Measurements from ENCODE around the gene TMEM196.

TMEM196 gene

DNA sequence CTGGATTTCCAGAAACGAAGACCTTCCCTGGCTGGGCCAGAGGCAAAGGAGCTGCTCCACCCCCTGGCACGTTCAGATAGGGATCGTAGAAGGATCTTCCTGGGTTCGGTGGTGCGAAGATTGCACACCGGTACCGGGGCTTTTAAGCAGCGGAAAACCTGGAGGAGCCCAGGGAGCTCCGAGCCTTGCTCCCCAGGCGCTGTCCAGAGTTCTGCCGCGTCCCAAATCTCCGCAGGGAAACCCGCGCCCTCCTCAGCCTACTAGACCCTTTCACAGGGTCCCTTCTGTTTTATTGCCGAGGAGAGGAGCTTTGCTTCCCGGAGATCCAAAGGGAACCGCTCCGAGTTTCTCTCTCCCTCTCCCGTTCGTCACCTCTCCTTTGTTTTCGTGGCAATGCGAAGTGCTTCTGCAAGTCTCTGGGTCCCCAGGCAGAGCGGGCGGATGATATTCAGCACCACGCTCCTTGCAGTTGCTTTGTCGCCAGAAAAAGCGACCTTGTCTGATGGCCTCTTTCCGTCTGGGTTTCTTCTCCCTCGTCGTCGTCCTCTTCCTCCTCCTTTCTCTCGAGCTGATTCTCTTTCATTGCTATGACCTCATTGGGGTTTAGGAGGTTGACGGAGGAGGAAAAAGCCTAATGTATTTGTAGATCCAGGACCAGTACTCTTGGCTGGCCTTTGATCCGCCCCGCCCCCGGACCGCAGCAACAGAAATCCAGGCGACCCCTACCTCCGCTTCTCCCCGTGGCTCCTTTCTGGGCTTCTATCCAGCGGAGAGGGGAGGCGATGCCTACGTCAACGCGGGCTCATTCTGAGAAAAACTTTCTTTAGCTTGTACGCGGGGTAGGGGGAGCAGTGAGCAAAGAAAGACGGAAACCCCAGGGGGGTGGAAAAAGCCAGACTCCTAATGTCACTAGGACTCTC, at the start of gene TMEM196:
Gene TMEM196 (minus strand): TSS at position 777 of the 920 bp plus-strand sequence. CDS start 921 bp downstream, outside the sequence.
- peak within 1 kb of the TSS; percentile 9 for H3K4me3 Mint-ChIP-seq
- H3K27ac Mint-ChIP-seq = no peak within 1 kb of the TSS
- peaks cover 14% of the 10 kb centered on the region for H3K4me1 Mint-ChIP-seq
- no peaks in the 10 kb centered on the region for H3K36me3 Mint-ChIP-seq
- H3K27me3 Mint-ChIP-seq = peaks cover 32% of the 10 kb centered on the region
- no peaks in the 10 kb centered on the region for H3K9me3 Mint-ChIP-seq

DNA sequence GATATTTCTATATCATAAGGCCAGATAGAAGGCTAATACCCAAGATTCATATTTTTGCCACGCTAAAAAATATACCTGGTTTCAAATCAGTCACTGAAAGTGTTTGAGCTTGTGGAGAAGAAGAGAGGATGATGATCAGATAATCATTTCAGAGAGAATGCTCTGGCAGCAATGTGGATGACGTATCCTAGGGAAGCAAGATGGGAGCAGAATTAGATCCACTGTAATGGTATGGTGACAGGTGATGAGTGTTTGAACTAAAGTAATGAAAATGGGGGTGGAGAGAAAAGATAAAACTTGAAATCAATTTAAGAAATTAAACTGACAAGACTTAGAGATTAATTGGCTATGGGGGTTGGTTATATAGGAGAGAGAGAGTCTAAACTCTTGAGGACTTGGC, 42.7 kb upstream of the TMEM196 start:
- Mint-ChIP-seq H3K36me3 (no peaks in the 10 kb centered on the region), H3K4me3 (no peak overlapping the region), H3K4me1 (no peaks in the 10 kb centered on the region), H3K9me3 (no peaks in the 10 kb centered on the region), H3K27me3 (no peaks in the 10 kb centered on the region), H3K27ac (no peak overlapping the region)

DNA sequence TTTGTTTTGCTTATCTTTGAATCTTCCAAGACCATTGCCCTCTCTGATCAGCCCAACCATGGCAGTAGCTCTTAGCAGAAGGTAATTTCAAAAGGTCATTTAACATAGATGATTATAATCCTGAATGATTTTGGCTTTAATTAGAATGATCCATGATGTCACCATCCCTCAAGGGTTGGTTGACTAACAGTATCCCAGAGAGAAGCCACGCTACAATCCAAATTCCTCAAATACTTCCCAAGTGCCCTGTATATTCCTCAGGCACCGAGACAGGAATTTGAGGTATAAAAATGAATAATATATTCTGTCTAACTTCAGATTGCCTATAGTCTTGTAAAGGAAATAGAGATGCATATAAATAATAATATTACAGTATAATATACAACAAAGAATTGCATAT, 42.1 kb upstream of the TMEM196 start:
- H3K36me3 Mint-ChIP-seq = no peaks in the 10 kb centered on the region
- H3K9me3 Mint-ChIP-seq = no peaks in the 10 kb centered on the region
- no peak overlapping the region for H3K4me3 Mint-ChIP-seq
- H3K27me3 Mint-ChIP-seq = no peaks in the 10 kb centered on the region
- no peaks in the 10 kb centered on the region for H3K4me1 Mint-ChIP-seq
- H3K27ac Mint-ChIP-seq = no peak overlapping the region

DNA sequence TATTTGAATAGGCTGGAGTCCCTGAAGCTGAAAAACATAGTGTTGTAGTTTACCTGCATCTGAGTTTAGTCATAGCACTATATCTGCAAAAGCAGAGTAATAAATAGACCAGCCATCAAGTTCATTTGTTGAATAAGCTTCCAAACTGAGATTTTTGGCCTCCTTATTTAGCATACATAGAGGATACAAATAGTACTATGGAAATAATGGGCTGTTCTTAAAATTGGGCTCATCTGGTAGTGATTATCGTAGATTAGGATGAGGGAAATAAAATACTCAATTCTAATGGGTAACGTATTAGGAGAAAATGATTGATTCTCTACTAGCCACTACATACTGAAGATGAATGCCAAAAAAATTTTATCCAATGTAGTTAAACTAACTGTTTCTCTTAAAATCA, 41.4 kb upstream of the TMEM196 start:
- no peak overlapping the region for H3K27ac Mint-ChIP-seq
- H3K27me3 Mint-ChIP-seq = no peaks in the 10 kb centered on the region
- H3K9me3 Mint-ChIP-seq = no peaks in the 10 kb centered on the region
- H3K4me3 Mint-ChIP-seq = no peak overlapping the region
- H3K36me3 Mint-ChIP-seq = no peaks in the 10 kb centered on the region
- no peaks in the 10 kb centered on the region for H3K4me1 Mint-ChIP-seq

DNA sequence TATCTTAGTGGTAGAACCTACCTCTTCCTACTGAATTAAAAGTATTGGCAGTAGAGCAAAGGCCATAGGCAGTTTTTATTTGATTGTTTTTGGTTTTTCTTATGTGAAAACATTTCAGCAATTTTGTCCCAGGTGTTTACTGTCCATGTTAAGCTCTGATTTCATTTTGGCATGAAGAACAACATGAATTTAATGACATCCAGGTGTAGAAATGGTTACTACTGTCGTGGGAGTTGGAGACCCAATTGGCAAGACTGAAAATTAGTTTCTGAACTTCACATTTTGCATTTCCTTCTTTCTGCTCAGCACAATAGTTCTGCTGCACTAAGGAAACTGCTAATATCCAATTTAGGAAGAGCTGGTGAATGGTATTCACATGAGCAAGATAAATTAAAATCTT, 38.0 kb upstream of the TMEM196 start:
- Mint-ChIP-seq H3K4me1 (no peaks in the 10 kb centered on the region), H3K4me3 (no peak overlapping the region), H3K36me3 (no peaks in the 10 kb centered on the region), H3K27ac (no peak overlapping the region), H3K27me3 (no peaks in the 10 kb centered on the region), H3K9me3 (peaks cover 5% of the 10 kb centered on the region)

DNA sequence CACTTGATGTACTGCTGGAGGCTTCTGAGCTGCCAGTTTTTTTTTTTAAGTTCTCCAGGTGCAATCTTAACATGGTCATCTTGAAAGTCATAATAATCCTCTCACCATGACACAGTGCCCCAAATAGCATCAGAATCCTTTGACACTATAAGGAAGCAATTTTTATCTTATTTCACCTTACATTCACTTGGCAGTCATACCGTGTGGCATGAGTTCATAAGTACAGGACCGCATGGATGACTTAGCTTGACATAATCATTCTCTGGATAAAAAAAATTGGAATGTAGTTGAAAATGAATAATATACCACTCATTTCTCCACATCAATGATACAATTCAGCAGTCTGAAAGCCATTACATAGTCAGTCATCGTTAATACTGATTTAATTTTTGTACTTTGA, 25.6 kb upstream of the TMEM196 start:
- H3K9me3 Mint-ChIP-seq = no peaks in the 10 kb centered on the region
- no peaks in the 10 kb centered on the region for H3K36me3 Mint-ChIP-seq
- peak overlapping the region; percentile 17 for H3K27ac Mint-ChIP-seq
- no peak overlapping the region for H3K4me3 Mint-ChIP-seq
- H3K4me1 Mint-ChIP-seq = no peaks in the 10 kb centered on the region
- H3K27me3 Mint-ChIP-seq = no peaks in the 10 kb centered on the region

DNA sequence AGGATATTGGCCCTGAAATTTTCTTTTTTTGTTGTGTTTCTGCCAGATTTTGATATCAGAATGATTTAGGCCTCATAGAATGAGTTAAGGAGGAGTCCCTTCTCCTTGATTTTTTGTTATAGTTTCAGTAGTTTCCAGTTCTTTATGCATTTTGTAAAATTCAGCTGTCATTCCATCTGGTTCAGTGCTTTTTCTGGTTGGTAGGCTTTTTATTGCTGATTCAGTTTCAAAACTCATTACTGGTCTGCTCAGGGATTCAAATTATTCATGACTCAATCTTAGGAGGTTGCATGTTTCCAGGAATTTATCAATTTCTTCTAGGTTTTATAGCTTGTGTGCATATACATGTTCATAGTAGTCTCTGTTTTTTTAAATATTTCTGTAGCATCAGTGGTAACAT, 10.1 kb upstream of the TMEM196 start:
- Mint-ChIP-seq H3K36me3 (no peaks in the 10 kb centered on the region), H3K27me3 (peaks cover 3% of the 10 kb centered on the region), H3K9me3 (peaks cover 8% of the 10 kb centered on the region), H3K4me3 (no peak overlapping the region), H3K27ac (no peak overlapping the region), H3K4me1 (no peaks in the 10 kb centered on the region)

DNA sequence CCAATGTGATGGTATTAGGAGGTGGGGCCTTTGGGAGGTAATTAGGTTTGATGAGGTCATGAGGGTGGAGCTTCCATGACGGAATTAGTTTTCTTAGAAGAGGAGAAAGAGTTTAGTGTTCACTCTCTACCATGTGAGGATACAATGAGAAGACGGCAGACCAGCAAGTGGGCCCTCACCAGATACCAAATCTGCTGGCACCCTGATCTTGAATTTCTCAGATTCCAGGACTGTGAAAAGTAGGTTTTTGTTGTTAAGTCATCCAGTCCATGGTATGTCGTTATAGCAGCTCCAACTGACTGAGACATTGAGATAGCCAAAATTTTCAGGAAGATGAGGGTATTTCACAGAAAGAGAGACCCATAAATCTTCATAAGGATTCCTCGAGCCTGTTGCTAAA, 3.6 kb upstream of the TMEM196 start:
- Mint-ChIP-seq H3K36me3 (no peaks in the 10 kb centered on the region), H3K9me3 (no peaks in the 10 kb centered on the region)

DNA sequence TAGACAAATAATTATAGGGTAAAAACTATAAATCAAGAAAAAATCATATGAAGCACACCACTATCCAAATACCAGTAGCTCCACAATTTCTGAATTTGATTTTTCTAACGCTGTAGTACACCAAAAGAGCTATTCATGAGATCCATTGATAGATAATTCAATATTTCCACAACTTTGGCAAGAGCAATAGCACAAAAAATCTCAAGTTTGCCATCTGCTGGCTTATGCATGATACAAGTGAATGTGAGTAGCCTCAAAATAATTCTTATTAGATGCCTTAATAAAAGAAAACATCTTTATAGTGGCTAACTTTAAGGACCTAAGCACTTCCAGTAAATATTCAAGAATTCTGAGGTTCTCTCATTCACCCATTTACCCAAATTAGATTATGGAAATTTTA, 2.2 kb upstream of the TMEM196 start:
- Mint-ChIP-seq H3K9me3 (no peaks in the 10 kb centered on the region), H3K4me1 (peaks cover 14% of the 10 kb centered on the region), H3K4me3 (no peak overlapping the region), H3K27ac (no peak overlapping the region), H3K36me3 (no peaks in the 10 kb centered on the region), H3K27me3 (peaks cover 33% of the 10 kb centered on the region)

More for the DNA sequence above, 3.6 kb upstream of the TMEM196 start:
- Mint-ChIP-seq H3K27me3 (peaks cover 29% of the 10 kb centered on the region), H3K4me3 (no peak overlapping the region), H3K4me1 (peaks cover 13% of the 10 kb centered on the region), H3K27ac (no peak overlapping the region)

DNA sequence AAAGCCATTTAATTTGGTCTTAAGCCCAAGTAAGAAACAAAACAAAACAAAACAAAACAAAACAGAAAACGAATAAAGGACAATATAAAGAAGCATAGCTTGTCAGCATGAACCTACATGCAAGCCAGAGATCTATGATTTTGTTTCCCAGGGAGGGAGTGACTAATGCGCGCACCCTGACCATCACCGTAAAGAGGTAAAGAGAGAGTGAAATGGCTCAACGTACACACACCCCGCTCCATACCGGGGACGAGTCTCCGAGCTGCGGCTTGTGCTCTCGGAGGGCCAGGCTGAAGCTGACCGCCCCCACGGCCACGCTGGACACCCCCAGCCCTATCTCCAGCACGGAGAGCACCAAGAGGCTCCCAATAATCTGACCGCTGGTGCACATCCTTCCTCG, 1.1 kb downstream of the TMEM196 start:
- no peak overlapping the region for H3K4me3 Mint-ChIP-seq
- no peaks in the 10 kb centered on the region for H3K36me3 Mint-ChIP-seq
- peaks cover 31% of the 10 kb centered on the region for H3K27me3 Mint-ChIP-seq

DNA sequence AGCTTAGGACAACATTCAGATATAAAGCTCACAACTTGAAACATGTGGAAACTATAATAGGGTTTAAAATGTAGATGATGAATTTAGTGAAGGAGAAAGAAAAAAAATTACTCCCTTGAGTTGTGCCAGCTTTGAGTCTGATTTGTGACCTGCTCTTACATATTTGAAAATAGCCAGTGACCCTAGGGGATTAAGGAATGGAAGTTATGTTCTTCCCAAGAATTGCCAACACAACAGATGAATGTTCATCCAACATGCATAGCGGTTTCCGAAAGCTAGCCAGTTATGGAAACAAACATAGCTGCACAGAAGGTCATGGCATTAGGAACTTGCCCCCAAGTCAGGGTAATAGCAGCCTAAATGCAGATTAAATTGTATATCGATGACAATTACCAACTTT, 10.8 kb downstream of the TMEM196 start:
- no peaks in the 10 kb centered on the region for H3K36me3 Mint-ChIP-seq

More for the DNA sequence above, 1.1 kb downstream of the TMEM196 start:
- no peak overlapping the region for H3K27ac Mint-ChIP-seq
- peaks cover 14% of the 10 kb centered on the region for H3K4me1 Mint-ChIP-seq
- H3K9me3 Mint-ChIP-seq = no peaks in the 10 kb centered on the region

DNA sequence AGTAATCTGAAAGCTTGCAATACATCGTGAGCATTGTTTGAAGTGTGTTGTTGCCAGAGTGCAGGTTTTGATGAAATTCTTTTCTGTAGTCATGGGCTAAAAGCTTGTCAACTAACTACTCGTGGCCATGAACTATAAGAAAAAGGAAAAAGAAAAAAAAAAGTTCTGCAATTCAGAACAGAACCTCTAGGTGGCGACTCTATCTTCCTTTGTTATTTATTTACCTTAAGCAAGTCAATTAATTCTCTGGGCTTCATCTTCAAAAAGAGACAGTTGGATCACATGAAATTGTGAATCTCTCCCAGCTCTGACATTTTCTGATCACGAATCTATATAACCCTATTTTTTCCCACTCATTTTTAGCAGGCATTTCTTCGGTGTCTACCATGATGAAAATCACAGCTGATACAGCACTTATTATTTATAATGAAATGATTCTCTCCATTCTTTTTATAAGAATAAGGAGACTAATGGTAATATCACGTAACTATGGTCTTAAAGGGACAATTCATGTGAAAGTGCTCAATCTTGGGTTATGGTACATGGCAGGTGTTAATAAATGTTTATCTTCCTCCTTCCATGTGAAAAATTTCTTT, 18.8 kb downstream of the TMEM196 start:
- no peaks in the 10 kb centered on the region for H3K9me3 Mint-ChIP-seq
- no peak overlapping the region for H3K4me3 Mint-ChIP-seq
- no peak overlapping the region for H3K27ac Mint-ChIP-seq
- H3K27me3 Mint-ChIP-seq = peaks cover 10% of the 10 kb centered on the region
- no peaks in the 10 kb centered on the region for H3K36me3 Mint-ChIP-seq
- H3K4me1 Mint-ChIP-seq = no peaks in the 10 kb centered on the region

More for the DNA sequence above, 10.8 kb downstream of the TMEM196 start:
- Mint-ChIP-seq H3K4me1 (no peaks in the 10 kb centered on the region), H3K27me3 (no peaks in the 10 kb centered on the region), H3K27ac (no peak overlapping the region), H3K4me3 (no peak overlapping the region), H3K9me3 (no peaks in the 10 kb centered on the region)

DNA sequence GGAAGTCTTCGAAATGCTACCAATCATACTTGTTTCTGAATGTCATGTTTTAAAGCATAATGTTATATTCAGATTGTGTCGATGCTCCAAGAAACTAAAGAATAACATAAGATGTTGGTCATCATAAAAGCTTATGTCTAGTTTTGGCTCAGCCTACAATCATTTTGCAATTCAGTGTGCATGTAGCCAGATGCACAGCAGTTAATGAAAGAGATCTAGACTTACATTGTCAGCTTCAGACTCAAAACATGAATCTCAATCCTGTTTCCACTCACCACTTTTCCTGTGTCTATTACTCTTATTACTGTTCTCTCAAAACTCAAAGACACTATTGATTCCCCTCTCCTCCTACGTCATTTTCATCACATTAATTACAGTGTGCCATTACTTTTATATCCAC, 21.4 kb downstream of the TMEM196 start:
- Mint-ChIP-seq H3K9me3 (no peaks in the 10 kb centered on the region), H3K27ac (no peak overlapping the region), H3K4me1 (no peaks in the 10 kb centered on the region), H3K27me3 (peaks cover 10% of the 10 kb centered on the region), H3K4me3 (no peak overlapping the region), H3K36me3 (no peaks in the 10 kb centered on the region)

DNA sequence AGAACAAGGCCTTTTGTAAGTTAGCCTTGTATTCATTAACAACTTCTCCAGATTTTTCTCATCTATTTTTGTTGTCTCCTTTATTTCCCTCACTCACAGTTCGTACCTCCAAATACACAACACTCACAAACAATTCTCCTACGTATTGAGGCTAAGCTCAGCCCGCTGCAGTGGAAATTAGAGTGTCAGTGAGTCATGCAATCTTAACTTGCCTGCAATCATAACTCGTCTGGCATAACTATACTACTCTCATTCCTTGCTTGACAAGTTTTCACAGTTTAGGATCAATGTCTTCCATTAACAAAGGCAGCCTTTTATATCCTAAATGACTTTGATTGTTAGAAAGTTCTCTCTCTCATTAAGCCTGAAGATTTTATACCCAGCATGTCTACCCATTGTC, 23.8 kb downstream of the TMEM196 start:
- no peaks in the 10 kb centered on the region for H3K4me1 Mint-ChIP-seq
- H3K36me3 Mint-ChIP-seq = no peaks in the 10 kb centered on the region
- no peak overlapping the region for H3K4me3 Mint-ChIP-seq
- no peak overlapping the region for H3K27ac Mint-ChIP-seq
- H3K27me3 Mint-ChIP-seq = peaks cover 11% of the 10 kb centered on the region
- H3K9me3 Mint-ChIP-seq = no peaks in the 10 kb centered on the region

DNA sequence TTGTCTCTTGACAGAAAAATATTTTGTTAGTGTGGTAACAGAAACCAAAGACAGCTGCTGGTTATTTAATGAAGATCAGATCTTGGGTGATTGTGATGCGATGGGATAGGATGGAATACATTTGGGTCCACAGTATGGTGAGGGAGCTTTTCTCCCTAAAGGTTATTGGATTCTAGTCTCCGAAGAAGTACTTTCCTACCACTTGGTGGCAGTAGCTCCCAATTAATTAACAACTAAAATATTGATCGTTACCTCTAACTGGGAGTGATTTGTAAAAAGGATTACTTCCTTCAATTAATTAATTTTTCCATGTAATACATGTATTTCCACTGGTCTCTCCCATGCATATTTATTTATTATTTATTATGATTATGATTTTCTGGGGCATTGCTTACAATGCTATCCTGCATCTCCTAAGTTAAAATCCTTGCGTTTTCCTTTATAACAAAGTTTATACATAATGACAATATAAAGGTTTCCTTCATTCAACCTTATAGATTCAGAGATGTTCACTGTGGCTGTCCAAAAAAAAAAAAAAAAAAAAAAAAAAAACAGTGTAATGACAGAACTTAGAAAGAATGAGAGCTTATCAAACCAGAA, 25.6 kb downstream of the TMEM196 start:
- Mint-ChIP-seq H3K27me3 (peaks cover 2% of the 10 kb centered on the region), H3K9me3 (no peaks in the 10 kb centered on the region), H3K4me3 (no peak overlapping the region), H3K27ac (no peak overlapping the region), H3K36me3 (no peaks in the 10 kb centered on the region), H3K4me1 (no peaks in the 10 kb centered on the region)

DNA sequence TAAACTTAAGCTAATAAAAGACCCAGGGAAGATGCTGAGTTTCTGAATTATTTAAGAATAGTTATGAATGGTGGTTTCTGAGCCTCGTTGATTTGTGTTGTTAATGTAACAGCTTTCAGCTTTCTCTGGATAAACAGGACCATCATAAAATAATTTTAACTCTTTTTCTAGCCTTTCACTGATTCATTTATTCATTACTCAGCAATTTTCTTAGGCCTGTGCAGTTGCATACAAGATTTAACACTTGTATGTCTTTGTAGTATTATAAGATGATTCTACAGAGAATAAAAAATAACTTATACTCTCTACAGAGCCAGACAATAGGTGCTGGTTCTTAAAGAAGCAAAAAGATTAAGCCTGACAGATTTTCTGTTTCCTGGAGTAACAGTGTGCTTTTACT, 29.3 kb downstream of the TMEM196 start:
- peaks cover 2% of the 10 kb centered on the region for H3K27me3 Mint-ChIP-seq
- no peaks in the 10 kb centered on the region for H3K9me3 Mint-ChIP-seq
- no peaks in the 10 kb centered on the region for H3K4me1 Mint-ChIP-seq
- no peak overlapping the region for H3K27ac Mint-ChIP-seq
- H3K4me3 Mint-ChIP-seq = no peak overlapping the region
- no peaks in the 10 kb centered on the region for H3K36me3 Mint-ChIP-seq

All from activated naive CD4-positive, alpha-beta T cell treated with anti-CD3 and anti-CD28 coated beads, Interleukin-2, amount 50 U/mL, for 24 hours (primary cell).